Ishikawa (cell line): Measurements from ENCODE around the gene ERC1.

Experiments
- CEBPB ChIP-seq: IDR thresholded peaks from 2 replicates; pipeline ENCODE4 v1.6.1; 2012
- CREB1 ChIP-seq: IDR thresholded peaks from 2 replicates; pipeline ENCODE4 v1.6.1; 2012; ENCODE audit warnings: low read depth
- EGR1 ChIP-seq: IDR thresholded peaks from 2 replicates; pipeline ENCODE4 v1.6.1; 2012
- EP300 ChIP-seq: IDR thresholded peaks from 2 replicates; pipeline ENCODE4 v1.6.1; 2012; ENCODE audit warnings: borderline replicate concordance
- FOXM1 ChIP-seq: IDR thresholded peaks from 2 replicates; pipeline ENCODE4 v1.6.1; 2012; ENCODE audit warnings: low read depth, borderline replicate concordance
- NFIC ChIP-seq: IDR thresholded peaks from 2 replicates; pipeline ENCODE4 v1.6.1; 2012
- RAD21 ChIP-seq: IDR thresholded peaks from 2 replicates; pipeline ENCODE4 v1.6.1; 2012; ENCODE audit warnings: low read depth
- TAF1 ChIP-seq: IDR thresholded peaks from 2 replicates; pipeline ENCODE4 v1.6.1; 2012; ENCODE audit warnings: low read depth, mild to moderate bottlenecking
- TCF12 ChIP-seq: IDR thresholded peaks from 2 replicates; pipeline ENCODE4 v1.6.1; 2012; ENCODE audit warnings: low read depth
- TEAD4 ChIP-seq: IDR thresholded peaks from 2 replicates; pipeline ENCODE4 v1.6.1; 2012
- USF1 ChIP-seq: IDR thresholded peaks from 2 replicates; pipeline ENCODE4 v1.6.1; 2012
- YY1 ChIP-seq: IDR thresholded peaks from 2 replicates; pipeline ENCODE4 v1.6.1; 2012; ENCODE audit warnings: low read depth
- ZBTB7A ChIP-seq: IDR thresholded peaks from 2 replicates; pipeline ENCODE4 v1.6.1; 2012; ENCODE audit warnings: low read depth
- TF ChIP-seq, protein P1 (sequence below): IDR thresholded peaks from 2 replicates; pipeline ENCODE4 v1.6.1; 2012
- TF ChIP-seq, protein P2 (sequence below): IDR thresholded peaks from 2 replicates; pipeline ENCODE4 v1.6.1; 2012; ENCODE audit warnings: low read depth, mild to moderate bottlenecking

Gene ERC1

DNA sequence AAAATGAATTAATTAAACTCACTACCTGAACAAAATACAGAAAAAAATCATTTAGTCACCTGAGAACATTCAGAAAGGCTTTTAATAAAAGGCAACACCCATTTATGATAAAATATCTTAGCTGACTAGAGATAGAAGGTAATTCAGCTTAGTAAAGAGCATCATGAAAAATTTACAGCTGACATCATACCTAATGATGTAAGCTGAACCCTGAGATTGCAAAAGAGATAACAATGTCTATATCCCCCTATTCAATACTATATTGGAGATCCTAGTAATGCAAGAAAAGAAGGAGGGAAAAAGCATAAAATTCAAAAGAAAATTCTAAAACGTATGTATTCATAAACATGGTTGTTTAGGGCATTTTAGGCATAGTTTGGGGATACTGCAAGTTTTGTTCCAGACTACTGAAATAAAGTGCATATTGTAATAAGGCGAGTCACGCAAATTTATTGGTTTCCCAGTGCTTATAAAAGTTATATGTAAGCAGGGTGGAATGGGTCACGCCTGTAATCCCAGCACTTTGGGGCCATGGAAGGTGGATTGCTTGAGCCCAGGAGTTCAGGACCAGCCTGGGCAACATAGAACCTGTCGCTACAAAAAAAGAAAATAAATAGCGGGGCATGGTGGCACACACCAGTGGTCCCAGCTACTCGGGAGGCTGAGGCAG lies 311.3 kb downstream of the ERC1 start:
- TF ChIP-seq CEBPB (no peak), RAD21 (no peak), USF1 (no peak), TCF12 (no peak), ZBTB7A (no peak), TAF1 (no peak), YY1 (no peak), EGR1 (no peak), TEAD4 (no peak)
- TF ChIP-seq, protein P1, sequence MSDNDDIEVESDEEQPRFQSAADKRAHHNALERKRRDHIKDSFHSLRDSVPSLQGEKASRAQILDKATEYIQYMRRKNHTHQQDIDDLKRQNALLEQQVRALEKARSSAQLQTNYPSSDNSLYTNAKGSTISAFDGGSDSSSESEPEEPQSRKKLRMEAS = no peak
- TF ChIP-seq, protein P2, sequence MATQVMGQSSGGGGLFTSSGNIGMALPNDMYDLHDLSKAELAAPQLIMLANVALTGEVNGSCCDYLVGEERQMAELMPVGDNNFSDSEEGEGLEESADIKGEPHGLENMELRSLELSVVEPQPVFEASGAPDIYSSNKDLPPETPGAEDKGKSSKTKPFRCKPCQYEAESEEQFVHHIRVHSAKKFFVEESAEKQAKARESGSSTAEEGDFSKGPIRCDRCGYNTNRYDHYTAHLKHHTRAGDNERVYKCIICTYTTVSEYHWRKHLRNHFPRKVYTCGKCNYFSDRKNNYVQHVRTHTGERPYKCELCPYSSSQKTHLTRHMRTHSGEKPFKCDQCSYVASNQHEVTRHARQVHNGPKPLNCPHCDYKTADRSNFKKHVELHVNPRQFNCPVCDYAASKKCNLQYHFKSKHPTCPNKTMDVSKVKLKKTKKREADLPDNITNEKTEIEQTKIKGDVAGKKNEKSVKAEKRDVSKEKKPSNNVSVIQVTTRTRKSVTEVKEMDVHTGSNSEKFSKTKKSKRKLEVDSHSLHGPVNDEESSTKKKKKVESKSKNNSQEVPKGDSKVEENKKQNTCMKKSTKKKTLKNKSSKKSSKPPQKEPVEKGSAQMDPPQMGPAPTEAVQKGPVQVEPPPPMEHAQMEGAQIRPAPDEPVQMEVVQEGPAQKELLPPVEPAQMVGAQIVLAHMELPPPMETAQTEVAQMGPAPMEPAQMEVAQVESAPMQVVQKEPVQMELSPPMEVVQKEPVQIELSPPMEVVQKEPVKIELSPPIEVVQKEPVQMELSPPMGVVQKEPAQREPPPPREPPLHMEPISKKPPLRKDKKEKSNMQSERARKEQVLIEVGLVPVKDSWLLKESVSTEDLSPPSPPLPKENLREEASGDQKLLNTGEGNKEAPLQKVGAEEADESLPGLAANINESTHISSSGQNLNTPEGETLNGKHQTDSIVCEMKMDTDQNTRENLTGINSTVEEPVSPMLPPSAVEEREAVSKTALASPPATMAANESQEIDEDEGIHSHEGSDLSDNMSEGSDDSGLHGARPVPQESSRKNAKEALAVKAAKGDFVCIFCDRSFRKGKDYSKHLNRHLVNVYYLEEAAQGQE = no peak

DNA sequence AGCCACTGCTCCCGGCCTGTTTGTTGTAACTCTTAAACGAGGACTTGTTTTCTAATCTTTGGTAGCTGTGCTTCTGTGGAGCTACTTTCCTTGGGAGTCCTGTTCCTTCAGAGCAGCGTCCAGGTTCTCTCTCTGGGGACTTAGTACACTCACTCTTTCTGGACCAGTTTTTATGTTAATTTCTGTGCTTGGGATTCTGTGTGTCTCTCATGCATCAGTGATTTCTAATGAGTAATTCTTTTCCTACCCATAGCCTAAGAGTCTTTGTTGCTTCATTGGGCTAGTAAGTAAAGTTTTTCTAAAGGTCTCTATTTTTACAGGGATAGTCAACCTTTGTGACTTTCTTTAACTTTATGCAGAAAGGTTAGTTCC lies 314.0 kb downstream of the ERC1 start:
- no peak for TF ChIP-seq NFIC
- no peak for TF ChIP-seq YY1
- TF ChIP-seq EGR1 = no peak
- no peak for TF ChIP-seq EP300
- TF ChIP-seq ZBTB7A = no peak
- TF ChIP-seq, protein P2 = no peak
- no peak for TF ChIP-seq TCF12
- no peak for TF ChIP-seq CEBPB
- TF ChIP-seq TAF1 = no peak

GRCh38 chr12:1305791-1306500 lies 314.9 kb downstream of the ERC1 start:
- TF ChIP-seq, protein P2 = no peak
- no peak for TF ChIP-seq RAD21
- no peak for TF ChIP-seq ZBTB7A
- TF ChIP-seq CEBPB = no peak
- TF ChIP-seq EGR1 = no peak
- no peak for TF ChIP-seq YY1
- TF ChIP-seq USF1 = no peak
- no peak for TF ChIP-seq CREB1
- TF ChIP-seq, protein P1 = no peak
- TF ChIP-seq TEAD4 = no peak
- no peak for TF ChIP-seq TAF1
- TF ChIP-seq TCF12 = no peak
- no peak for TF ChIP-seq EP300
- TF ChIP-seq FOXM1 = no peak

DNA sequence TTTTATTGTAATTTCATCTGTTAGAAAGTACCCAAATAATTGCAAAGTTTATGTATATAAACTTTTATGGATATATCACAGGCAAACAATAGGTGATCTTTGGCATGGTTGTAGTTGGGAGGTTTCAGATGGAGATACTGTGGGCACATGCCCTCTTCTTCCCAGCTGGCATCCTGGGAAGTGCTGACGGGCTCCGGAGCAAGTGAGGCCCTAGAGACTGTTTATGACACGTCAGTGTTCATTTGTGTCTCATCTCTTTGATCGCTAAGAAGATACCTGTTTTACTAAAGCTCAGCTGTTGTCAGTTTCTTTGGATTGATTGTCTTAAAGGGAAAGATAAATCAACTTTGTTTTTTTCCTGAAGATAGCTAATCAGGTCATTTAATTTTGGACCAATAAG lies 315.8 kb downstream of the ERC1 start:
- TF ChIP-seq, protein P2 = no peak
- TF ChIP-seq CREB1 = no peak
- TF ChIP-seq TAF1 = no peak
- TF ChIP-seq USF1 = no peak
- TF ChIP-seq CEBPB = no peak
- TF ChIP-seq, protein P1 = no peak
- TF ChIP-seq NFIC = no peak
- no peak for TF ChIP-seq FOXM1
- no peak for TF ChIP-seq EP300
- TF ChIP-seq TCF12 = no peak
- no peak for TF ChIP-seq ZBTB7A
- no peak for TF ChIP-seq YY1
- no peak for TF ChIP-seq RAD21
- no peak for TF ChIP-seq EGR1
- no peak for TF ChIP-seq TEAD4
